ENCODE data around the gene PADI1. TPM values are rescaled to one million over a fixed set of nuclear protein-coding genes. Genes with fewer than 3 reads are reported as not detected.

The PADI1 gene
- total RNA-seq, 4 donors from 2014 or later, result 0.27 to 2.5 (median 2.3) TPM; not detected in 1

- Histone ChIP-seq H3K4me3 (no peak overlapping the region), H3K4me1 (no peaks in the 10 kb centered on the region), H3K9me3 (no peaks in the 10 kb centered on the region), H3K27ac (no peak overlapping the region), H3K27me3 (peaks cover 76% of the 10 kb centered on the region), H3K36me3 (no peaks in the 10 kb centered on the region)
- 35 to 63% methylated on average over 2 of the region's 3 CpGs for WGBS, 2 donors (ENCODE audit: low coverage in 1 of 2)
- no peak for TF ChIP-seq POLR2A (IDR thresholded peaks at IDR 0.05)
- TF ChIP-seq EP300 (IDR thresholded peaks at IDR 0.05), result no peak
- TF ChIP-seq CTCF (IDR thresholded peaks at IDR 0.05), result no peak
- no peak for TF ChIP-seq POLR2AphosphoS5 (IDR thresholded peaks at IDR 0.05)
- no peak for ATAC-seq
Observed at GRCh38 chr1:17251701-17252376, 46.9 kb downstream of the PADI1 start.

DNA sequence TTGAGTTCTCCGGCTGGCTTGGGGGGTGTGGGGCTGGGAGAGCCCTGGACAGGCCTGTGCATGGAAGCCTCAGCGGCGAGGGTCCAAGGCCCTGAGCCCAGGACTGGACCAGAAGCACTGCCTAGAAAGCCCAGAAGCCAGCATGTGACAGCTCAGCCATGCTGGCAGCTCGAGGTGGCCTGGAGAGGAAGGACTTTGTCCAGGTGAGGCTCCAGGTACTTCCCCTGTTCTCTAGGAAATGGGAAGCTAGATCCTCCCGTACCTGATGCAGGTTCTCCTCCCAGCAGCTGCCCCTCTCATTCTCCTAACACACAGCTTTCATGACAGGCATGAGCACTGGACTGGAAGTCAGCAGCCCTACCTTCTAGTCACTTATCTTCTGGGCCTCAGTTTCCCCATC is 50.4 kb downstream of the PADI1 start:
- no peak for ATAC-seq

DNA sequence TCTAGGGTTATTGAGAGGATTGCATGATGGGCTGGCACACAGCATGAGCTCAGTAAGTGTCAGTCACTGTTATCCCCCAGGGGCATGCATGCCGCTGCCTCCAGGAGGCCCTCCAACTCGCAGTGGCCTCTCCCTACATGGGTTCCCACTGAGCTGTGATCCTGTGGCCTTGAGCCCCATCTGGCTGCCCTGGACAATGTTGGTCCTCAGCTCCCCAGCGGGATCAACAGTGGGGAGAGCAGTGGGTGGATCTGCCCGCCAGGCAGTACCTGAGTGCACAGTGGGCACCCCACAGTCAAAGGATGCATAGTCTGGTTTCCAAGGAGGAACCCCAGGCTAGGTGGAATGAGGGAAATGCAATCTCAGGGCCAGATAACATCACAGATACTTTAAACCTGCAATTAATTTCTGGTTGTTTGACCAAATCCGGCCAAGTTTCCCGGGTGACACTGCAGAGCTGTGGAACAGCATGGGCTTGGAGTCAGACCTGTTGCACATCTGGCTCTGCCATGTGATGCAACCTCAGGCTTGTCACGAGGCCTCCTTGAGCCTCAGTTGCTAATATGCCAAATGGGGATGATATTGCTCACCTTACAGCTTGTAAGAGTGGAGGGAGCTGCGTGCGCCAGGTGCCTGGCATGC is 53.3 kb downstream of the PADI1 start:
- H3K4me1 ChIP-seq, result no peaks in the 10 kb centered on the region
- peaks cover 0 to 15% (median 0%) of the 10 kb centered on the region in 3 donors for H3K9me3 ChIP-seq
- peaks cover 79% of the 10 kb centered on the region for H3K27me3 ChIP-seq
- no peak overlapping the region for H3K27ac ChIP-seq
- 40 to 62% methylated on average over 2 of the region's 9 CpGs for WGBS, 2 donors (ENCODE audit: low coverage in 1 of 2)
- H3K36me3 ChIP-seq, result no peaks in the 10 kb centered on the region
- no peak overlapping the region for H3K4me3 ChIP-seq
- no peak for TF ChIP-seq CTCF (IDR thresholded peaks at IDR 0.05)
- no peak for TF ChIP-seq EP300 (IDR thresholded peaks at IDR 0.05)
- TF ChIP-seq POLR2A (IDR thresholded peaks at IDR 0.05), result no peak
- TF ChIP-seq POLR2AphosphoS5 (IDR thresholded peaks at IDR 0.05), result no peak
- no peak for ATAC-seq

More for the DNA sequence above, 50.4 kb downstream of the PADI1 start:
- Histone ChIP-seq H3K27me3 (peaks cover 84% of the 10 kb centered on the region), H3K9me3 (no peaks in the 10 kb centered on the region), H3K27ac (no peak overlapping the region), H3K4me3 (no peak overlapping the region), H3K36me3 (no peaks in the 10 kb centered on the region), H3K4me1 (no peaks in the 10 kb centered on the region)
- WGBS, 2 donors (ENCODE audit: low coverage in 1 of 2), result 71% methylated on average over 1 of the region's 5 CpGs; no CpG with 5 or more reads in 1 of the 2 donors
- TF ChIP-seq POLR2AphosphoS5 (IDR thresholded peaks at IDR 0.05), result no peak
- TF ChIP-seq CTCF (IDR thresholded peaks at IDR 0.05), result no peak
- no peak for TF ChIP-seq EP300 (IDR thresholded peaks at IDR 0.05)
- no peak for TF ChIP-seq POLR2A (IDR thresholded peaks at IDR 0.05)

GRCh38 chr1:17258758-17259130 is 53.8 kb downstream of the PADI1 start:
- H3K4me3 ChIP-seq, result no peak overlapping the region
- H3K27ac ChIP-seq, result no peak overlapping the region
- TF ChIP-seq POLR2AphosphoS5 (IDR thresholded peaks at IDR 0.05), result no peak
- TF ChIP-seq EP300 (IDR thresholded peaks at IDR 0.05), result no peak
- no peak for TF ChIP-seq CTCF (IDR thresholded peaks at IDR 0.05)
- TF ChIP-seq POLR2A (IDR thresholded peaks at IDR 0.05), result no peak
- WGBS, 2 donors (ENCODE audit: low coverage in 1 of 2), result 100% methylated on average over 1 of the region's 6 CpGs; no CpG with 5 or more reads in 1 of the 2 donors
- H3K36me3 ChIP-seq, result no peaks in the 10 kb centered on the region
- peaks cover 74% of the 10 kb centered on the region for H3K27me3 ChIP-seq
- no peaks in the 10 kb centered on the region for H3K4me1 ChIP-seq
- H3K9me3 ChIP-seq, result peaks cover 0 to 17% (median 0%) of the 10 kb centered on the region in 3 donors
- no peak for ATAC-seq
